SK-N-SH (cell line): ENCODE results near the gene POC5.

Experiments used
- CHD2 ChIP-seq: fragments of 150-350 bp; IDR thresholded peaks from 2 replicates; pipeline ENCODE4 v1.6.1; 2018; ENCODE audit warnings: low read length; ENCODE audit not compliant: partially characterized antibody
- CTCF ChIP-seq: fragments of 200-600 bp; sonication (generic); IDR thresholded peaks from 2 replicates; pipeline ENCODE4 v1.6.1; 2017; ENCODE audit warnings: antibody characterized with exemption, mild to moderate bottlenecking, moderate library complexity
- EP300 ChIP-seq, 2 experiments: IDR thresholded peaks; 2 replicates each; pipeline versions ENCODE4 v1.4.0 to v1.6.1; 2012; ENCODE audit warnings: borderline replicate concordance in 1 of 2, low read depth in 1 of 2, low read length in 1 of 2
- EZH2phosphoT487 ChIP-seq: fragments of 200-600 bp; sonication (generic); IDR thresholded peaks from 2 replicates; pipeline ENCODE4 v1.6.1; 2017; ENCODE audit warnings: low read depth, mixed run types, mild to moderate bottlenecking, antibody characterized with exemption, moderate library complexity, borderline replicate concordance
- JUND ChIP-seq: IDR thresholded peaks from 2 replicates; pipeline ENCODE4 v1.4.0; 2012
- NFIC ChIP-seq: IDR thresholded peaks from 2 replicates; pipeline ENCODE4 v1.4.0; 2012; ENCODE audit warnings: borderline replicate concordance
- REST ChIP-seq: IDR thresholded peaks from 2 replicates; pipeline ENCODE4 v1.6.1; 2012; ENCODE audit warnings: mild to moderate bottlenecking, low read depth, low read length, moderate library complexity
- RFX5 ChIP-seq: IDR thresholded peaks from 2 replicates; pipeline ENCODE4 v1.6.1; 2012; ENCODE audit warnings: mild to moderate bottlenecking, improper control_type of control experiment, low read length
- RXRA ChIP-seq: IDR thresholded peaks from 2 replicates; pipeline ENCODE4 v1.4.0; 2012; ENCODE audit warnings: low read depth, mild to moderate bottlenecking, borderline replicate concordance
- SIN3A ChIP-seq: IDR thresholded peaks from 2 replicates; pipeline ENCODE4 v1.6.1; 2012; ENCODE audit warnings: low read depth, mild to moderate bottlenecking, low read length, moderate library complexity, borderline replicate concordance
- SMC3 ChIP-seq: IDR thresholded peaks from 2 replicates; pipeline ENCODE4 v1.6.1; 2012; ENCODE audit warnings: low read depth, low read length, improper control_type of control experiment
- TEAD4 ChIP-seq: IDR thresholded peaks from 2 replicates; pipeline ENCODE4 v1.4.0; 2012; ENCODE audit warnings: mild to moderate bottlenecking, borderline replicate concordance; ENCODE audit not compliant: insufficient read depth
- USF2 ChIP-seq: fragments of 150-350 bp; IDR thresholded peaks from 2 replicates; pipeline ENCODE4 v1.6.1; 2017; ENCODE audit warnings: antibody characterized with exemption, low read length, low read depth, borderline replicate concordance
- ZBTB33 ChIP-seq: IDR thresholded peaks from 2 replicates; pipeline ENCODE4 v1.4.0; 2012; ENCODE audit warnings: low read depth, borderline replicate concordance

- TF ChIP-seq CTCF (no peak), SMC3 (no peak), NFIC (no peak), RFX5 (no peak), SIN3A (no peak), JUND (no peak), CHD2 (no peak), EP300 (IDR thresholded peaks at IDR 0.05; ENCODE audit: borderline replicate concordance in 1 of 2, low read depth in 1 of 2, low read length in 1 of 2) (no peak), USF2 (no peak), REST (no peak), ZBTB33 (no peak), EZH2phosphoT487 (no peak), TEAD4 (no peak), RXRA (no peak)
These were observed 16.5 kb upstream of the POC5 start for GRCh38 chr5:75733767-75734166.
